ENCODE results near the gene GALNTL6.
"Not testable (repeated sequence)": the region's sequence is repeated elsewhere in the genome, so short reads cannot be mapped to it uniquely, and the experiment has no call there.

Gene GALNTL6

GRCh38 chr4:172688534-172688933 lies 875.3 kb downstream of the GALNTL6 start:
- no peak for DNase-seq

GRCh38 chr4:172691552-172691951 lies 878.3 kb downstream of the GALNTL6 start:
- DNase-seq: no peak

GRCh38 chr4:172692701-172693100 lies 879.5 kb downstream of the GALNTL6 start:
- DNase-seq: no peak

GRCh38 chr4:172698256-172698655 lies 885.1 kb downstream of the GALNTL6 start:
- DNase-seq: no peak

- no peak for DNase-seq
These were observed 892.4 kb downstream of the GALNTL6 start for GRCh38 chr4:172705565-172705964.

- no peak for DNase-seq
These were observed 892.8 kb downstream of the GALNTL6 start for GRCh38 chr4:172706000-172706399.

GRCh38 chr4:172707622-172708021 lies 894.4 kb downstream of the GALNTL6 start:
- DNase-seq: peak; percentile 7

- no peak for DNase-seq
These were observed 895.0 kb downstream of the GALNTL6 start for GRCh38 chr4:172708184-172708583.

- DNase-seq: no peak
These were observed 896.2 kb downstream of the GALNTL6 start for GRCh38 chr4:172709376-172709775.

GRCh38 chr4:172716291-172716690 lies 903.1 kb downstream of the GALNTL6 start:
- no peak for DNase-seq

GRCh38 chr4:172721659-172722058 lies 908.5 kb downstream of the GALNTL6 start:
- DNase-seq: no peak

- no peak for DNase-seq
These were observed 912.4 kb downstream of the GALNTL6 start for GRCh38 chr4:172725581-172725980.

- DNase-seq: no peak
These were observed 912.8 kb downstream of the GALNTL6 start for GRCh38 chr4:172726001-172726423.

GRCh38 chr4:172727631-172728030 lies 914.4 kb downstream of the GALNTL6 start:
- DNase-seq: no peak

- DNase-seq: not testable (repeated sequence)
These were observed 920.4 kb downstream of the GALNTL6 start for GRCh38 chr4:172733645-172734044.

GRCh38 chr4:172734555-172734954 lies 921.4 kb downstream of the GALNTL6 start:
- no peak for DNase-seq

GRCh38 chr4:172736046-172736445 lies 922.8 kb downstream of the GALNTL6 start:
- DNase-seq: no peak

- DNase-seq: no peak
These were observed 927.2 kb downstream of the GALNTL6 start for GRCh38 chr4:172740434-172740833.

- DNase-seq: no peak
These were observed 937.7 kb downstream of the GALNTL6 start for GRCh38 chr4:172750910-172751309.

- no peak for DNase-seq
These were observed 938.3 kb downstream of the GALNTL6 start for GRCh38 chr4:172751550-172751949.

- DNase-seq: no peak
These were observed 945.6 kb downstream of the GALNTL6 start for GRCh38 chr4:172758586-172759340.

- no peak for DNase-seq
These were observed 947.3 kb downstream of the GALNTL6 start for GRCh38 chr4:172760512-172760911.

GRCh38 chr4:172762895-172763294 lies 949.7 kb downstream of the GALNTL6 start:
- no peak for DNase-seq

GRCh38 chr4:172770787-172771186 lies 957.6 kb downstream of the GALNTL6 start:
- DNase-seq: no peak

- DNase-seq: no peak
These were observed 959.6 kb downstream of the GALNTL6 start for GRCh38 chr4:172772781-172773180.

All from NCI-H2029 treated with DMSO at 0.1 percent for 48 hours (cell line).